Measurements from ENCODE around the gene ARL8B.

DNA sequence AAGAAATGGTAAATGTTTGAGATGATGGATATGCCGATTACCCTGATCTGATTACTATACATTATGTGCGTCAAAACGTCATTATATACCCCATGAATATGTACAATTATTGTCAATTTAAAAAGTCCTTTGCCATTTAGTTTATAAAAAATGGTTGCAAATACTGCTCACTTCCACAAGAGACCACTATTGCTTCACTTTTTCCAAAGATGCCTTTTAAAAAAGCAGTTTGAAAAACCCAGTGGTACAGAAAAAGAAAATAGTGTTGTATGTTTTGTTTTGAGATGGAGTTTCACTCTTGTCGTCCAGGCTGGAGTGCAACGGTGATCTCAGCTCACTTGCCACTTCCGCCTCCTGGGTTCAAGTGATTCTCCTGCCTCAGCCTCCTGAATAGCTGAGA, 104.7 kb downstream of the ARL8B start:
- TF ChIP-seq, protein P1, sequence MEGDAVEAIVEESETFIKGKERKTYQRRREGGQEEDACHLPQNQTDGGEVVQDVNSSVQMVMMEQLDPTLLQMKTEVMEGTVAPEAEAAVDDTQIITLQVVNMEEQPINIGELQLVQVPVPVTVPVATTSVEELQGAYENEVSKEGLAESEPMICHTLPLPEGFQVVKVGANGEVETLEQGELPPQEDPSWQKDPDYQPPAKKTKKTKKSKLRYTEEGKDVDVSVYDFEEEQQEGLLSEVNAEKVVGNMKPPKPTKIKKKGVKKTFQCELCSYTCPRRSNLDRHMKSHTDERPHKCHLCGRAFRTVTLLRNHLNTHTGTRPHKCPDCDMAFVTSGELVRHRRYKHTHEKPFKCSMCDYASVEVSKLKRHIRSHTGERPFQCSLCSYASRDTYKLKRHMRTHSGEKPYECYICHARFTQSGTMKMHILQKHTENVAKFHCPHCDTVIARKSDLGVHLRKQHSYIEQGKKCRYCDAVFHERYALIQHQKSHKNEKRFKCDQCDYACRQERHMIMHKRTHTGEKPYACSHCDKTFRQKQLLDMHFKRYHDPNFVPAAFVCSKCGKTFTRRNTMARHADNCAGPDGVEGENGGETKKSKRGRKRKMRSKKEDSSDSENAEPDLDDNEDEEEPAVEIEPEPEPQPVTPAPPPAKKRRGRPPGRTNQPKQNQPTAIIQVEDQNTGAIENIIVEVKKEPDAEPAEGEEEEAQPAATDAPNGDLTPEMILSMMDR (IDR thresholded peaks at IDR 0.05 in 2 of 3, conservative IDR thresholded peaks at IDR 0.05 in 1 of 3; ENCODE audit: control insufficient read depth in 2 of 3, extremely low read depth in 1 of 3, insufficient read depth in 1 of 3, low read depth in 3 of 3, low read length in 3 of 3) = peak; percentile 37 to 60 (median 45); a peak in 5 of 6 replicates
- no peak for TF ChIP-seq POLR2AphosphoS5 (IDR thresholded peaks at IDR 0.05; ENCODE audit: low read length)
- no peak for TF ChIP-seq ZNF274 (IDR thresholded peaks at IDR 0.05; ENCODE audit: insufficient read depth, insufficient read length)
- TF ChIP-seq FOS (IDR thresholded peaks at IDR 0.05; ENCODE audit: borderline replicate concordance, extremely low read depth, insufficient read length) = no peak
- TF ChIP-seq EZH2 (IDR thresholded peaks at IDR 0.05; ENCODE audit: borderline replicate concordance, control insufficient read depth, low read depth, low read length) = no peak
- TF ChIP-seq YY1 (IDR thresholded peaks at IDR 0.05; ENCODE audit: low read depth, low read length) = no peak
- no peak for TF ChIP-seq POLR2A (IDR thresholded peaks at IDR 0.05; ENCODE audit: low read depth, low read length)
- TF ChIP-seq, protein P2, sequence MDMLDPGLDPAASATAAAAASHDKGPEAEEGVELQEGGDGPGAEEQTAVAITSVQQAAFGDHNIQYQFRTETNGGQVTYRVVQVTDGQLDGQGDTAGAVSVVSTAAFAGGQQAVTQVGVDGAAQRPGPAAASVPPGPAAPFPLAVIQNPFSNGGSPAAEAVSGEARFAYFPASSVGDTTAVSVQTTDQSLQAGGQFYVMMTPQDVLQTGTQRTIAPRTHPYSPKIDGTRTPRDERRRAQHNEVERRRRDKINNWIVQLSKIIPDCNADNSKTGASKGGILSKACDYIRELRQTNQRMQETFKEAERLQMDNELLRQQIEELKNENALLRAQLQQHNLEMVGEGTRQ (IDR thresholded peaks at IDR 0.05; ENCODE audit: borderline replicate concordance, low read depth, low read length) = no peak

Data from GM12878 (cell line).